K562 (cell line): ENCODE measurements around the gene TXNIP. TPM values are rescaled to one million over a fixed set of nuclear protein-coding genes. Genes with fewer than 3 reads are reported as not detected.

Experiments
- CBFA2T2 ChIP-seq: fragments of 450-650 bp; conservative IDR thresholded peaks from 2 replicates; pipeline ENCODE4 v1.6.1; 2017; ENCODE audit warnings: mild to moderate bottlenecking
- HNRNPUL1 ChIP-seq: fragments of 200-400 bp; formaldehyde crosslinking; IDR thresholded peaks from 2 replicates; pipeline ENCODE4 v1.6.1; 2017; ENCODE audit warnings: low read length
- KHSRP ChIP-seq: fragments of 450-650 bp; IDR thresholded peaks from 2 replicates; pipeline ENCODE4 v1.6.1; 2017
- MEF2A ChIP-seq: IDR thresholded peaks from 2 replicates; pipeline ENCODE4 v1.6.1; 2011; ENCODE audit warnings: low read depth, mild to moderate bottlenecking, low read length, moderate library complexity; ENCODE audit not compliant: control insufficient read depth
- MEF2D ChIP-seq: conservative IDR thresholded peaks from 2 replicates; pipeline ENCODE4 v1.6.1; 2016; ENCODE audit warnings: low read depth, missing genetic modification characterization, missing compliant biosample characterization
- MYBL2 ChIP-seq, 2 experiments: fragments of 450-650 bp in 1 of 2; sonication (generic) in 1 of 2; formaldehyde crosslinking in 1 of 2; IDR thresholded peaks; 2 replicates each; pipeline versions ENCODE4 v1.6.1 to v1.8.1; 2017 to 2022; ENCODE audit warnings: borderline replicate concordance in 1 of 2, inconsistent platforms in 1 of 2, low read depth in 1 of 2, mild to moderate bottlenecking in 1 of 2, missing genetic modification reagents in 1 of 2, moderate library complexity in 1 of 2
- NFXL1 ChIP-seq: fragments of 450-650 bp; formaldehyde crosslinking; IDR thresholded peaks from 2 replicates; pipeline ENCODE4 v1.4.0; 2021; ENCODE audit warnings: mild to moderate bottlenecking
- polyA plus RNA-seq, 8 experiments: library from polyadenylated mRNA; depleted of rRNA in 4 of 8; stranded (reverse) in 5 of 8; unstranded in 3 of 8; fragments of >200 nt; fragmentation: Nextera tagmentation in 2 of 8; fragmentation: Illumina TruSeq in 1 of 8; extraction: Ambion mirVana in 2 of 8; extraction: Trizol in 1 of 8; gene quantifications; 2 replicates each; pipeline versions ENCODE4 v1.2.1 to v1.2.3, GENCODE V29; 2011 to 2014; ENCODE audit warnings: inconsistent platforms in 1 of 8, missing spikeins in 1 of 8
- total RNA-seq, 7 experiments: library from RNA; depleted of rRNA in 6 of 7; stranded (reverse); fragments of >200 nt in 6 of 7; fragmentation: Illumina TruSeq in 2 of 7; extraction: Trizol in 2 of 7; gene quantifications; 2 replicates each; pipeline versions ENCODE4 v1.2.1 to v1.2.3, GENCODE V29; 2011 to 2021; ENCODE audit warnings: low replicate concordance in 1 of 7
- TF ChIP-seq, protein P1 (sequence below): sonication (generic); formaldehyde crosslinking; IDR thresholded peaks from 2 replicates; pipeline ENCODE4 v1.8.0; 2022; ENCODE audit warnings: missing genetic modification reagents, mild to moderate bottlenecking, borderline replicate concordance
- TF ChIP-seq, protein P2 (sequence below): fragments of 450-650 bp; IDR thresholded peaks from 2 replicates; pipeline ENCODE4 v1.6.1; 2016; ENCODE audit warnings: mild to moderate bottlenecking
- TF ChIP-seq, protein P3 (sequence below): fragments of 200-800 bp; sonication (Bioruptor generic); IDR thresholded peaks from 2 replicates; pipeline ENCODE4 v1.6.1; 2017; ENCODE audit warnings: missing genetic modification characterization, missing compliant biosample characterization
- TF ChIP-seq, protein P4 (sequence below): fragments of 200-800 bp; sonication (Bioruptor generic); IDR thresholded peaks from 2 replicates; pipeline ENCODE4 v1.6.1; 2016; ENCODE audit warnings: missing genetic modification characterization, missing compliant biosample characterization
- TF ChIP-seq, protein P5 (sequence below): sonication (generic); formaldehyde crosslinking; IDR thresholded peaks from 2 replicates; pipeline ENCODE4 v1.8.0; 2022; ENCODE audit warnings: mild to moderate bottlenecking, missing genetic modification reagents

The TXNIP gene
- total and polyA plus RNA-seq, 9 of the 15 experiments (the other 6 are each of a cell fraction or from before 2014, with no cell fraction given): 120 to 499 (median 257) TPM

DNA sequence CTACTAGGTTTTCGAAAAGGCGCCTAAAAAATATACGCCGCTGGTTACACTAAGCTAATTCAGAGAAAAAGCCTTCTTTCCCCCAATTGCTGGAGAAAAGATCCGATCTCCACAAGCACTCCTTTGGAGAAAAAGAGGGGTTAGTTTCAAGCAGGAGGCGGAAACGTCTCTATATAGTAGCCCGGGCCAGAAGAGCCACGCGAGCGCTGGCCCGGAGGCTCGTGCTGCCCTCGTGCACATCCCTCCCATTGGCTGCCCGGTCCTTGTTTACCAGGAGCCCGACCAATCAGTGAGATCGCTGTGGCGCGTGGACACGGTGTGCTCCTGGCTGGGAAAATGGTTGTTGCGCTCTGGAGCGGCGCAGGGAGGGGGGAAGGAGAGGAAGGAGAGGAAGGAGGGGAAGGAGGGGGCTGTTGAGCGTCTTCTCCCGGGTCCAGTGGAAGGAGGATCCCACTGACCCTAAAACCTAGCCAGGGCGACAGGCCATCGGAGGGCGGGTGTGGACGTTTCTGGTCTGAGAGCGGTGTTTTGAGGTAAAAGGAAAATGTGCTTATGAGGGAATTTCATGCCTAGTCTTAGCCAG is at the start of gene TXNIP (continued):
- TF ChIP-seq, protein P1, sequence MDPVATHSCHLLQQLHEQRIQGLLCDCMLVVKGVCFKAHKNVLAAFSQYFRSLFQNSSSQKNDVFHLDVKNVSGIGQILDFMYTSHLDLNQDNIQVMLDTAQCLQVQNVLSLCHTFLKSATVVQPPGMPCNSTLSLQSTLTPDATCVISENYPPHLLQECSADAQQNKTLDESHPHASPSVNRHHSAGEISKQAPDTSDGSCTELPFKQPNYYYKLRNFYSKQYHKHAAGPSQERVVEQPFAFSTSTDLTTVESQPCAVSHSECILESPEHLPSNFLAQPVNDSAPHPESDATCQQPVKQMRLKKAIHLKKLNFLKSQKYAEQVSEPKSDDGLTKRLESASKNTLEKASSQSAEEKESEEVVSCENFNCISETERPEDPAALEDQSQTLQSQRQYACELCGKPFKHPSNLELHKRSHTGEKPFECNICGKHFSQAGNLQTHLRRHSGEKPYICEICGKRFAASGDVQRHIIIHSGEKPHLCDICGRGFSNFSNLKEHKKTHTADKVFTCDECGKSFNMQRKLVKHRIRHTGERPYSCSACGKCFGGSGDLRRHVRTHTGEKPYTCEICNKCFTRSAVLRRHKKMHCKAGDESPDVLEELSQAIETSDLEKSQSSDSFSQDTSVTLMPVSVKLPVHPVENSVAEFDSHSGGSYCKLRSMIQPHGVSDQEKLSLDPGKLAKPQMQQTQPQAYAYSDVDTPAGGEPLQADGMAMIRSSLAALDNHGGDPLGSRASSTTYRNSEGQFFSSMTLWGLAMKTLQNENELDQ (CRISPR knock-in tag): no peak
- TF ChIP-seq CBFA2T2 (no peak), NFXL1 (CRISPR knock-in tag) (no peak), MEF2A (0 out of 2 replicates have a peak, but pooled peaks have one; percentile 37), MEF2D (tag) (peak; percentile 62; the same call in 1 of the 2 replicates), KHSRP (no peak), MYBL2 (IDR thresholded peaks at IDR 0.05; ENCODE audit: low read depth) (no peak), MYBL2 (CRISPR knock-in tag; IDR thresholded peaks at IDR 0.05; ENCODE audit: borderline replicate concordance) (no peak), HNRNPUL1 (no peak)
- TF ChIP-seq, protein P2, sequence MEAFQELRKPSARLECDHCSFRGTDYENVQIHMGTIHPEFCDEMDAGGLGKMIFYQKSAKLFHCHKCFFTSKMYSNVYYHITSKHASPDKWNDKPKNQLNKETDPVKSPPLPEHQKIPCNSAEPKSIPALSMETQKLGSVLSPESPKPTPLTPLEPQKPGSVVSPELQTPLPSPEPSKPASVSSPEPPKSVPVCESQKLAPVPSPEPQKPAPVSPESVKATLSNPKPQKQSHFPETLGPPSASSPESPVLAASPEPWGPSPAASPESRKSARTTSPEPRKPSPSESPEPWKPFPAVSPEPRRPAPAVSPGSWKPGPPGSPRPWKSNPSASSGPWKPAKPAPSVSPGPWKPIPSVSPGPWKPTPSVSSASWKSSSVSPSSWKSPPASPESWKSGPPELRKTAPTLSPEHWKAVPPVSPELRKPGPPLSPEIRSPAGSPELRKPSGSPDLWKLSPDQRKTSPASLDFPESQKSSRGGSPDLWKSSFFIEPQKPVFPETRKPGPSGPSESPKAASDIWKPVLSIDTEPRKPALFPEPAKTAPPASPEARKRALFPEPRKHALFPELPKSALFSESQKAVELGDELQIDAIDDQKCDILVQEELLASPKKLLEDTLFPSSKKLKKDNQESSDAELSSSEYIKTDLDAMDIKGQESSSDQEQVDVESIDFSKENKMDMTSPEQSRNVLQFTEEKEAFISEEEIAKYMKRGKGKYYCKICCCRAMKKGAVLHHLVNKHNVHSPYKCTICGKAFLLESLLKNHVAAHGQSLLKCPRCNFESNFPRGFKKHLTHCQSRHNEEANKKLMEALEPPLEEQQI: no peak
- TF ChIP-seq, protein P3, sequence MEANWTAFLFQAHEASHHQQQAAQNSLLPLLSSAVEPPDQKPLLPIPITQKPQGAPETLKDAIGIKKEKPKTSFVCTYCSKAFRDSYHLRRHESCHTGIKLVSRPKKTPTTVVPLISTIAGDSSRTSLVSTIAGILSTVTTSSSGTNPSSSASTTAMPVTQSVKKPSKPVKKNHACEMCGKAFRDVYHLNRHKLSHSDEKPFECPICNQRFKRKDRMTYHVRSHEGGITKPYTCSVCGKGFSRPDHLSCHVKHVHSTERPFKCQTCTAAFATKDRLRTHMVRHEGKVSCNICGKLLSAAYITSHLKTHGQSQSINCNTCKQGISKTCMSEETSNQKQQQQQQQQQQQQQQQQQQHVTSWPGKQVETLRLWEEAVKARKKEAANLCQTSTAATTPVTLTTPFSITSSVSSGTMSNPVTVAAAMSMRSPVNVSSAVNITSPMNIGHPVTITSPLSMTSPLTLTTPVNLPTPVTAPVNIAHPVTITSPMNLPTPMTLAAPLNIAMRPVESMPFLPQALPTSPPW (CRISPR knock-in tag): peak; percentile 99
- TF ChIP-seq, protein P4, sequence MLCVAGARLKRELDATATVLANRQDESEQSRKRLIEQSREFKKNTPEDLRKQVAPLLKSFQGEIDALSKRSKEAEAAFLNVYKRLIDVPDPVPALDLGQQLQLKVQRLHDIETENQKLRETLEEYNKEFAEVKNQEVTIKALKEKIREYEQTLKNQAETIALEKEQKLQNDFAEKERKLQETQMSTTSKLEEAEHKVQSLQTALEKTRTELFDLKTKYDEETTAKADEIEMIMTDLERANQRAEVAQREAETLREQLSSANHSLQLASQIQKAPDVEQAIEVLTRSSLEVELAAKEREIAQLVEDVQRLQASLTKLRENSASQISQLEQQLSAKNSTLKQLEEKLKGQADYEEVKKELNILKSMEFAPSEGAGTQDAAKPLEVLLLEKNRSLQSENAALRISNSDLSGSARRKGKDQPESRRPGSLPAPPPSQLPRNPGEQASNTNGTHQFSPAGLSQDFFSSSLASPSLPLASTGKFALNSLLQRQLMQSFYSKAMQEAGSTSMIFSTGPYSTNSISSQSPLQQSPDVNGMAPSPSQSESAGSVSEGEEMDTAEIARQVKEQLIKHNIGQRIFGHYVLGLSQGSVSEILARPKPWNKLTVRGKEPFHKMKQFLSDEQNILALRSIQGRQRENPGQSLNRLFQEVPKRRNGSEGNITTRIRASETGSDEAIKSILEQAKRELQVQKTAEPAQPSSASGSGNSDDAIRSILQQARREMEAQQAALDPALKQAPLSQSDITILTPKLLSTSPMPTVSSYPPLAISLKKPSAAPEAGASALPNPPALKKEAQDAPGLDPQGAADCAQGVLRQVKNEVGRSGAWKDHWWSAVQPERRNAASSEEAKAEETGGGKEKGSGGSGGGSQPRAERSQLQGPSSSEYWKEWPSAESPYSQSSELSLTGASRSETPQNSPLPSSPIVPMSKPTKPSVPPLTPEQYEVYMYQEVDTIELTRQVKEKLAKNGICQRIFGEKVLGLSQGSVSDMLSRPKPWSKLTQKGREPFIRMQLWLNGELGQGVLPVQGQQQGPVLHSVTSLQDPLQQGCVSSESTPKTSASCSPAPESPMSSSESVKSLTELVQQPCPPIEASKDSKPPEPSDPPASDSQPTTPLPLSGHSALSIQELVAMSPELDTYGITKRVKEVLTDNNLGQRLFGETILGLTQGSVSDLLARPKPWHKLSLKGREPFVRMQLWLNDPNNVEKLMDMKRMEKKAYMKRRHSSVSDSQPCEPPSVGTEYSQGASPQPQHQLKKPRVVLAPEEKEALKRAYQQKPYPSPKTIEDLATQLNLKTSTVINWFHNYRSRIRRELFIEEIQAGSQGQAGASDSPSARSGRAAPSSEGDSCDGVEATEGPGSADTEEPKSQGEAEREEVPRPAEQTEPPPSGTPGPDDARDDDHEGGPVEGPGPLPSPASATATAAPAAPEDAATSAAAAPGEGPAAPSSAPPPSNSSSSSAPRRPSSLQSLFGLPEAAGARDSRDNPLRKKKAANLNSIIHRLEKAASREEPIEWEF: no peak
- TF ChIP-seq, protein P5, sequence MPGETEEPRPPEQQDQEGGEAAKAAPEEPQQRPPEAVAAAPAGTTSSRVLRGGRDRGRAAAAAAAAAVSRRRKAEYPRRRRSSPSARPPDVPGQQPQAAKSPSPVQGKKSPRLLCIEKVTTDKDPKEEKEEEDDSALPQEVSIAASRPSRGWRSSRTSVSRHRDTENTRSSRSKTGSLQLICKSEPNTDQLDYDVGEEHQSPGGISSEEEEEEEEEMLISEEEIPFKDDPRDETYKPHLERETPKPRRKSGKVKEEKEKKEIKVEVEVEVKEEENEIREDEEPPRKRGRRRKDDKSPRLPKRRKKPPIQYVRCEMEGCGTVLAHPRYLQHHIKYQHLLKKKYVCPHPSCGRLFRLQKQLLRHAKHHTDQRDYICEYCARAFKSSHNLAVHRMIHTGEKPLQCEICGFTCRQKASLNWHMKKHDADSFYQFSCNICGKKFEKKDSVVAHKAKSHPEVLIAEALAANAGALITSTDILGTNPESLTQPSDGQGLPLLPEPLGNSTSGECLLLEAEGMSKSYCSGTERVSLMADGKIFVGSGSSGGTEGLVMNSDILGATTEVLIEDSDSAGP (CRISPR knock-in tag): no peak
